NCI-H69 (cell line): Measurements from ENCODE around the gene CHD6.
A peak's percentile ranks its signal among the peaks of the same experiment; 100 is the strongest.

Source experiments
- DNase-seq: peaks from one replicate; lab custom pipeline; 2025; lab: John Stamatoyannopoulos, UW

CHD6 gene, protein sequence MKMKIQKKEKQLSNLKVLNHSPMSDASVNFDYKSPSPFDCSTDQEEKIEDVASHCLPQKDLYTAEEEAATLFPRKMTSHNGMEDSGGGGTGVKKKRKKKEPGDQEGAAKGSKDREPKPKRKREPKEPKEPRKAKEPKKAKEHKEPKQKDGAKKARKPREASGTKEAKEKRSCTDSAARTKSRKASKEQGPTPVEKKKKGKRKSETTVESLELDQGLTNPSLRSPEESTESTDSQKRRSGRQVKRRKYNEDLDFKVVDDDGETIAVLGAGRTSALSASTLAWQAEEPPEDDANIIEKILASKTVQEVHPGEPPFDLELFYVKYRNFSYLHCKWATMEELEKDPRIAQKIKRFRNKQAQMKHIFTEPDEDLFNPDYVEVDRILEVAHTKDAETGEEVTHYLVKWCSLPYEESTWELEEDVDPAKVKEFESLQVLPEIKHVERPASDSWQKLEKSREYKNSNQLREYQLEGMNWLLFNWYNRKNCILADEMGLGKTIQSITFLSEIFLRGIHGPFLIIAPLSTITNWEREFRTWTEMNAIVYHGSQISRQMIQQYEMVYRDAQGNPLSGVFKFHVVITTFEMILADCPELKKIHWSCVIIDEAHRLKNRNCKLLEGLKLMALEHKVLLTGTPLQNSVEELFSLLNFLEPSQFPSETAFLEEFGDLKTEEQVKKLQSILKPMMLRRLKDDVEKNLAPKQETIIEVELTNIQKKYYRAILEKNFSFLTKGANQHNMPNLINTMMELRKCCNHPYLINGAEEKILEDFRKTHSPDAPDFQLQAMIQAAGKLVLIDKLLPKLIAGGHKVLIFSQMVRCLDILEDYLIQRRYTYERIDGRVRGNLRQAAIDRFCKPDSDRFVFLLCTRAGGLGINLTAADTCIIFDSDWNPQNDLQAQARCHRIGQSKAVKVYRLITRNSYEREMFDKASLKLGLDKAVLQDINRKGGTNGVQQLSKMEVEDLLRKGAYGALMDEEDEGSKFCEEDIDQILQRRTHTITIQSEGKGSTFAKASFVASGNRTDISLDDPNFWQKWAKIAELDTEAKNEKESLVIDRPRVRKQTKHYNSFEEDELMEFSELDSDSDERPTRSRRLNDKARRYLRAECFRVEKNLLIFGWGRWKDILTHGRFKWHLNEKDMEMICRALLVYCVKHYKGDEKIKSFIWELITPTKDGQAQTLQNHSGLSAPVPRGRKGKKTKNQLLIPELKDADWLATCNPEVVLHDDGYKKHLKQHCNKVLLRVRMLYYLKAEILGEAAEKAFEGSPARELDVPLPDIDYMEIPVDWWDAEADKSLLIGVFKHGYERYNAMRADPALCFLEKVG (N-terminal part only)

DNA sequence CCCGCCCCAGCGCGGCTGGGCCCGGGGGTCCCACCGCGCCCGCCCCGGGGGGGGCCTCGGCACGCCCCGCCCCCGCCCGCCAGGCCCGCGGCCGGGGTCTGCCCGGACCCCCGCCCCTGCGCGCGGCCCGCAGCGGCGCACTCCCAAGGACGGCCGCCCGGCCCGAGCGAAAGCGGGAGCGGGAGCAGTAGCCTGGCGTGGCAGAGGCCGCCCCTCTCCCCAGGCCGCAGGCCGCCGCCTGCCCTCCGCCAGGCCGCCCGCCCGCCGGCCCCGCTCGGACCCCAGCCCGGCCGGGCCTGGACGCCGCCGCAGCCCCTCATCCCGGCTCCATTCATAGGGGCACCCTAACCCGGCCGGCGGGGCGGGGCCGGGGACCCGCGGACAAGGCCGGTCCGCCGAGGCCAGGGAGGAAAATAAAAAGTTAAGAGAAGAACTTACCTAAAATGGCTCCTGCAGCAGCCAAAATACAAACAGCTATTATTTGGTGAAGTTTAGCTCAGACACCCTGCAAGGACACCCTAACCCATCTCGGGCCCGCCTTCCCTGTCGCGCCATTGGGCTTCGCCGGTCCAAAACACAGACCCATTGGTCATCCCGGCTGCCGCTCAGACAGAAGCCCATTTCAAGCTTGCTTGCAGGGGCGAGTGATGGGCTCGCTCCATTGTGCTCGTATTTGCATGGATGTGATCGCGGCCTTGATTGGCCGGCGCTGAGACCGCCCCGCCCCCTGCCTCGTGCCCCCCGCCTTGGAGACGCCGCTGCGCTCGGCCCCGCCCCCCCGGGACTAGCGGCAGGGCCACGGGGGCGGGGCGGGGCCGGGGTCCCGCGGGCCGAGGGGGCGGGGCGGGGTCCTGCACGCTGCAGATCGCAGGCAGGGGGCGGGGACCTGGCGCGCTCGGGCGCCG is at the start of gene CHD6:
CHD6 (minus strand) TSS at position 476 of the 905 bp plus-strand sequence. CDS start 67,040 bp downstream, outside the sequence.
- peak; percentile 98 for DNase-seq

DNA sequence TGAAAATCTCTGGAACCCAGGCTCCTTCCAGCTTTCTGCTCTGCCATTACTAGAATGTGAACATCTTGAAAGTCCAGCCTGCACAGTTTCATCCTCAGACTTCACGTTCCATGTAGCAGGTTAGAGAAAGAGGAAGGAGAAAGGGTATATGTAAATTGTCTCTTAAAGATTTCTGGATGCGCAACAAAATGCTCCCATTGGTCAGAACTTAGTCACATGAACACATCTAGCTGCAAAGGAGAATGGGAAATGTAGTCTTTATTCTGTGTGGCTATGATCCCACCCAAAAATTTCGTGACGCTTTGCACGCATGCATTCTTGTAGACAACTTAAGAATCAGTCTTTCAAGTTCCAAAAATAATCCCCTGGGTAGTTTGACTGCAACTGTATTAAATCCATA is 46.4 kb upstream of the CHD6 start:
- no peak for DNase-seq

DNA sequence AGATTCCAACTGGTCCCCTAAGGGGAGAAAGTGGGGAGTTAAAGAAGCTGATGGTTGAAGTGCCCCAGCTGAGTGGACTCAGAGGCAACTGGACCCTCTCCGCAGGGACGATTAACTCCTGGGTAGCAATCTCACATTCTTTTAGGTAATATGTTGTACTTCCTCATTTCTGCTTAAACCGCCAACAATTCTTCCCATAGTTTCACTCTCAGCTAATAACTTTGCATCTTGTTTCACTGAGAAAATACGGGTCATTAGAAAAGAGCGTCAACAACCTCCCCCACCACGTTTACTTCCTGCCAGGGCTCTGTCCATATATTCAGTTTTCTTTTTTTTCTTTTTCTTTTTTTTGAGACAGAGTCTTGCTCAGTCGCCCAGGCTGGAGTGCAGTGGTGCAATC is 39.5 kb upstream of the CHD6 start:
- DNase-seq: no peak

DNA sequence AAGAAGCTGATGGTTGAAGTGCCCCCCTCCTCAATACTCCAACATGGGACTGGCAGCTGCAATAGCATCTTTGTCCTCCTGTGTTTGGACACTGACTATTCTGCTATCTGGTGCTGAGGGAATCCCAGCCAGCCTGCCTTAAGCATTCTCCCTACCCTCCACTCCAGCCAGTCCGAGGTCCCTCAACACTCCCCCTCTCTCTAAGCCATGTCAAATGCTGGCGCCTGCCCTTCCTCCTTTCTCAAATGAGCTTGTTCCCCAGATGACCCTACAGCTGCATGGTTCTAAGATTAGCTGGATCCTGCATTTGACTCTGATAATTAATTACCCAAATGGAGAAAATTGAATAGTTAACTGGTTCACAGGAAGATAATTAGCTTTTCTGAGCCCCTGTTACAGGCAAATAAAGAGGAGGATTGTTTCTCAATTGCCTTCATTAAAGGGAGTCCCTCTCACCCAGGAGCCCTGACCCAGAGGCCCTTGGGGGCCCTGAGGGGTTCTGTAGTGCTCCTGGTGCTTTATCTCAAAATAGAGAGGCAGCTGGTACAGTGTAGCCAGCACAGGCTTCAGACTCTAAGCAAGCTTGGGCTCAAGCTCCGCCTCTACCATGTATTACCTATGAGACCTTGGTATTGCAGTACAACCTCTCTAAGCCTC is 37.9 kb upstream of the CHD6 start:
- peak; percentile 73 for DNase-seq

DNA sequence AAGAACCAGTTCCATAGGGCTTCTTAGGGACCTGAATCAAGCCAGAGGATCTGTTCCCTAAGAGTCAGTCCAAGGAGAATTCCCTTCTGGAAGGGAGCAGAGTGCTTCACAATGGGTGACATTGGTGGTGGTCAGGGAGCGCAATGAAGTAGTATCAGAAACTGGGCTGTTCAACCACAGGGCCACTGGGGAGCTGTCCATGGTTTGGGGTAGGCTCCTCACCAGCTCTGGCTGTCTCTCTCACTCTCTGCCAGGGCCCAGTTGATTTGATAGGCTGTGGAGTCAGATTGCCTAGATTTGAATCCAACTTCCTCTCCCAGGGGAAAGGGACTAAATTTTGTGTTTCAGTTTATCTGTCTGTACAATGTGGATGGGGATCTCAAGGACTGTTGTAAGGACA is 36.7 kb upstream of the CHD6 start:
- DNase-seq: no peak

DNA sequence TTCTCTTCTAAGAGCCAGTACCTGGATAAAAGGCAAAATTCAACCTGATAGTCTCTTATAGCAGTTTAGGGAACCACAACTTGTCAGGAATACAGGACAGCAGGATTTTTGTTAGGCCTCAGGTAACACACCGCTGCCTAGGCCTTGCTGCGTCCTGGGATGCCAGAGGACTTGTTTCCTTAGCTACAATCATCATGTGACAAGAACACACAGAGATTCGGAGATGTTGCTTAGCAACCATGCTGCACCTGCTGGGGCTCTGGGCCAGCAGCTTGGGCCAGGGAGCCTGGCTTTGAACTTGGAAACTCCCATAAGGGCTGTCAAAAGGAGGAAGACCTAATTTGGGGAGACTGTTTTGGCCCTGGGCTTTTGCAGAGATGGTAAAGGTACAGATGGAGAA is 36.1 kb upstream of the CHD6 start:
- peak; percentile 72 for DNase-seq

DNA sequence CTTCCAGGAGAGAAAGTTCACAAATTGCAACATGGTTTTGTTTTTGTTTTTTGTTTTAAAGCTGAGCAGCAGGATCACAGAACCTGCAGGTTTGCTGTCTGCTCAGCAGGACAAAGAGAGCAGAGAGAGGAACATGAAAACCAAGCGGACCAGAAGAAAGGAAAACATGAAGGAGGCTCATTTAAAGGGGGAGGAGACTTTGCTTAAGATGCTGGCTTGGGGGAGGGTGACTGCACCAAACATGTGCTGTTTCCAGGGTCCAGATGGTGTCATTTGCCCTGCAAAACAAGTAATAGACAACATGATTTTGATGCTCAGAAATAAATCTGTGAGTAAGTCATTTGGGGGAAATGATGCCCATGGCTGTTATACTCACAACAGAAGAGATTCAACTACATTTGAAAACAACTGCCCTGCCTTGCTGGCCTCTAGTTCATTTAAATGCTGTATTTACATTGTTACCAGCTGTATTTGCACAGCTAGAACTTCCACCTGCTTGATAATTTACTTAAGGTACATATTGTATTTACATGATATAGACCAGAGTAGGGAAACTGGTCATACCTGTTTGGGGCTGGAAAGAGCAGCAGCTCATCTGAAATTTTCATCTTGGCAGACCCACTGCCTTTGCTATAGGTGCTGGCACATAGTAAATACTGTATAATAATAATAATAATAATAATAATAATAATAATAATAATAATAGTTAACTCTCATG is 32.2 kb upstream of the CHD6 start:
- peak; percentile 90 for DNase-seq

DNA sequence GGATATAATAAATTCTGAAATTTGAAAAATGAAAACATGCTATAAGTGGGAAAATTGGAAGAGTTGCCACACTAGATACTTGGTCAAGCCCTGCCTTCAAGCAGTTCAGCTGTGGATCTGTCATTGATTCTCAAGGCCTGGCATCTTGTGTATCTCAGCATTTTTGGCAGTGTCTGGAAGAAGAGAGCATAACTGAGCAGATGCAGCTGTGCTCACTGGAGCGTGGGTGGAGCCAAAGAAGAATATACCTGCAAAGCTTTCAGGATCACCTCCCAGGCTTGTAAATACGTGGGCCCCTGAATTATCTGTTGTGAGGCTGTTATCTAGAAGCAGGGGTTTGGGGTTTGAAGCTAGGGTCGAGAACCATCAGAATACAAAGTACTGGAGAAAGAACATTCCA is 31.3 kb upstream of the CHD6 start:
- DNase-seq: peak; percentile 74

DNA sequence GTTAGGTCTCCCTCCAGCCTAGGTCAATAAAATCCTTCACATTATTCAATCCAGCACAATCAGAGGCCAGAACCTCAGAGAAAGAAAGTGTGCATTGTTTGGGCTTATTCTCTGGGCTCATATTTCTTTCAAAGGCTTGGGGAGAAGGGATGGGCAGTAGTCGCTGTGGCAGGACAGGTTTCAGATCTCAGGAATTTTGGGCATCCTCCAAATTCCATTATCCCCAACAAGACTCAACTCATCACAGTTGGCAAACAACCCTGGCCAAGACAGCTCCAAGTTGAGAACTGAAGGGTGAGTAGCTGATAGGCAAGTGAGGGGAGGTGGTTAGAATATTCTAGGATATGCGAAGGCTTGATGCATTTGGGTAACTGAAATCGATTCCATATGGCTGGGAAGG is 27.2 kb upstream of the CHD6 start:
- DNase-seq: no peak

DNA sequence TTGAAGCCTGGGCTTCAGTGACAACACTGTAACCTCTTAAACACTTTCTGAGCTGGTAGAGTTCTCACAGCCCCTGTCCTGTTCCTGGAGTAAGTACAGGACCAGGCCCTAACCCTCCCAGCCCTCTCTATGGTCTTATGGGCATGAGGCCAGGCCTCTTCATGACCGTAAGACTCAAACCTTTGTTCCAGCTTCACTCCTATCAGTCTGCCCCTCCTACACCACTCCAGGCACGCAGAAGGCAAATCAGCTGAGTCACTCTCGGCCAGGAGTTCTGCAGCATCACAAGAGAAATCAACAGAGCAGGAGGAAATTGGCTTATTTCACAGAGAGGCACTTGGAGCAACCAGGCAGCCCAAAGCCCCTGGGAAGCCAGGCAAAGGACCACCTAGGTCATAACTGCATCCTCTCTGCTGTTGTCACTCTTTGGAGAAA is 25.3 kb upstream of the CHD6 start:
- peak; percentile 55 for DNase-seq

DNA sequence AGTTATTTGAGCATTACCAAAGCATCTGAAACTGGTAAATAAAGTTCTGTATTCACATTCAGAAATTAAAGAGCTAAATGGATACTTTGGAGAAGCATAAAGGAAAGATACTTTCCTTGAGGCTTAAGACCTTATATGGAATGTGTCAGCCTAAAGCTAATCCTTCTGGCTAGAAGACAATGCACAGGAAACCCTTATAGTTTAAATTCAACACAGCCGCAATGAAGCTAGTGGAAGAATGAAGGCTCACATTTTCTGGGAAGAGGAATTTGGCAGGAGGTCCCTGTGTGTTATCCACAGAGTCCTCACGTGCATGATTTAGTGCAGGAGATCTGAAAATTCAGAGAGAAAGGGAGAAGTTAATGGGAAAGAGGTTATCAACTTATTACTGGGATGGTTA is 21.5 kb upstream of the CHD6 start:
- DNase-seq: no peak

DNA sequence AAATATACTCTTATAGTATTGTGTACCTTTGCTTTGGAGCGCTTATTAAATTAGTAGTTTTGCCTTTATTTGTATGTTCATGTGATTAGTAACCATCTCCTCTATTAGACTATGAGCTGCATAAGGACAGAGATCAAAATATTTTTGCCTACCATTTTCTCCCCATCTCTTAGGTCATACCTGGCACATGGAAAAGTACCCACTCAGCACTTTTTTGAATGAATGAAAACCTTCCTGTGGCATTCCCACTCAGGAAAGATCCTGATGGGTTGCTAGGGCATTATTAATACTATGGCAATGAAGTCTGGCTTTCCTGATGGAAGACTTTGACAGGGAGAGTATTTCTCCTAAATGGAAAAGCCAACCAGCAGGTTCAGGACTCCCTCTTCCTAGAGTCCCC is 20.3 kb upstream of the CHD6 start:
- no peak for DNase-seq

DNA sequence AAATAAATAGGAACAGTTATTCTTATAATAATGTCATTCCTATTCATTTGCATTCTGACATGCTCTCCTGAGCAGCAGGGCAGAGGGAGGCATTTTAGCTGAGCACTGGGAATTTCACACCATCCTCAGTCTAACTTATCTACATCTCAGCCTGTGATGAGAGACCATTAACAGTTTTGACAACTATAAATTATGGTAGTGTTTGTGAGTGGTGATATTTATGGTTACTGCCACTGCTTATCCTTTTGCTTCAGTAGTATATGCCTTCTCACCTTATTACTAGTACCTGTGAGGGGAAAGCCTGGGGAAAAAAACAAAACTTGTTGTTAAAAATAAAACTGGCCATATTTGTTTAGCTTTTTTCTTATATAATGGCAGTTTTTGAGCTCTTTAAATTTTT is 17.0 kb upstream of the CHD6 start:
- no peak for DNase-seq

DNA sequence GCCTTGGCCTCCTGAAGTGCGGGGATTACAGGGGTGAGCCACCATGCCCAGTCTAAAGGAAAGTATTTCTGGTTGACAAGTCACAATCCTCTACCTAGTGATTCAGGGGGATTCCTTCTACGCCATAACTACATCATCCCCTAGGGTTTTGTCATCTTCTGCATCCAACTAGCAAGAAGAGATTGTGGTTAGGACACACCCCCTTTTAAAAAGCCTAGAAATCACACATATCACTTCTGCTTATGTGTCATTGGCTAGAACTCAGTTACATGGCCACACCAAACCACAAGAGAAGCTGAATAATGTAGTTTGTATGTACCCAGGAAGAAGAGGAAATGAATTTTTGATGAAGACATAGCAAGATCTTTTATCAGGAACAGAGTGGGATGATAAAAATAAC is 14.7 kb upstream of the CHD6 start:
- no peak for DNase-seq

DNA sequence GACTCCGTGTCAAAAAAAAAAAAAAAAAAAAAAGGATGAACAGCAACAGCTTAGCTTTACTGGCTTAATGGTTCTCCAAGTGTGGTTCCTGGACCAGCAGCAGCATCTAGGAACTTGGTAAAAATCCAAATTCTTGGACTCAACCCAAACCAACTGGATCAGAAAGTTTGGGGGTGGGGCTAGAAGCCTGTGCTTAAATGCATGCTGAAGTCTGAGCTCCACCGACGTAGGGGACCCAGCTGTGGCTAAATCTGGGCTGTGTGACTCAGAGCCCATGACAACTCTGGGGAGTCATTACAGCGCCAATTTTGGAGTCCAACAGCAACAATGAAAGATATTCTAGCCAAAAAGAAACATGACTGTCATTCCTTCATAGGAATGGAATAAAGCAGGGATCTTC is 13.6 kb upstream of the CHD6 start:
- DNase-seq: no peak

DNA sequence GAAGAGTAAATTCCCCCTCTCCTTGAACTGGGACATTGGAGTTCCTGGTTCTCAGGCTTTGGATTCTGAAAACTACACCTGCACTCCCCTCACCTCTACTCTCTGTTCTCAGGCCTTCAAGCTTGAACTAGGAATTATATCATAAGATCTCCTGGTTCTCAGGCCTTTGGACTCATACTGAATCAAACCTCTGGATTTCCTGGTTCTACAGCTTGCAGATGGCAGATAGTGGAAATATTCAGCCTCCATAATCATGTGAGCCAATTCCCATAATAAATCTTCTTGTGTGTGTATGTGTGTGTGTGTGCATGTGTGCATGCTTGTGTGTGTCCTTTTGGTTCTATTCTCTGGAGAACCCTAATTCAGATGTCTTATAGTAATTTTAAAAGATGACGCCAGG is 12.7 kb upstream of the CHD6 start:
- no peak for DNase-seq

DNA sequence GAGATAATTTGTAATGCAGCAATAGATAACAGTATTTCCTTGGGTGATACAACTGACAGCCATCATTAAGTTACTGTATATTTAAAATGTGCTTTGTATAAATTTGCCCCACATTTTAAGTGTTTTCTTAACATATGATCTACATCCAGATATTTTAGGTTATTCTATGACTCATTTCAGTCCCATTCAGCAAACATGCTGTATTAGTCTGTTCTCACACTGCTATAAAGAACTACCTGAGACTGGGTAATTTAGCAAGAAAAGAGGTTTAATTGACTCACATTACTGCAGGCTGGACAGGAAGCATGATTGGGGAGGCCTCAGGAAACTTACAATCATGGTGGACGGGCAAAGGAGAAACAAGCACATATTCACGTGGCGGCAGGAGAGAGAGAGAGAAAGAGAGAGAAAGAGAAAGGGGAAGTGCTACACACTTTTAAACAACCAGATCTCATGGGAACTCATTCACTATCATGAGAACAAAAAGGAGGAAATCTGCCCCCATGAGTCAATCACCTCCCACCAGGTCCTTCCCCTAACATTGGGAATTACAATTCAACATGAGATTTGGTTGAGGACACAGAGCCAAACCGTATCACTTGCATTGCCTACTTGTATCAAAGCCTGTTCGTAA is 9.6 kb upstream of the CHD6 start:
- no peak for DNase-seq

DNA sequence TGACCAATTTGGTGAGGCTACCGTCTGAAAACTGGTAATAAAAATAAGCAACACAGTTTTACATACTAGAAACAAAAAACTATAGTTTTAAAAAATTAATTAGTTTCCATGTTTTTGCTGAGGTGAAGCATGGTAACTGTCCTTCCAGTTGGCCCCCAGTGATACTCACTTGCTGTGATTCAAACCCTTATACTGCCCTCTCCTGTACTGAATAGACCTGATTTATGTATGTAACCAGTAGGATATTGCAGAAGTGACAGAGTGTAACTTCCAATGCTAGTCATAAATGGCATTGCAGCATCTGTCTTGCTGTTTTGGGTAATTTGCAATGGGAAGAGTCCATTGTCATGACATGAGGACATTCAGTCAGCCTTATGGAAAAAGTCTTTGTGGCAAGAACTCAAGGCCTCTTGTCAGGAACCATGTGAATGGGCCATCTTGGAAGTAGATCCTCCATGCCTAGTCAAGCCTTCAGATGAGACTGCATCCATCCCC is 8.9 kb upstream of the CHD6 start:
- no peak for DNase-seq

DNA sequence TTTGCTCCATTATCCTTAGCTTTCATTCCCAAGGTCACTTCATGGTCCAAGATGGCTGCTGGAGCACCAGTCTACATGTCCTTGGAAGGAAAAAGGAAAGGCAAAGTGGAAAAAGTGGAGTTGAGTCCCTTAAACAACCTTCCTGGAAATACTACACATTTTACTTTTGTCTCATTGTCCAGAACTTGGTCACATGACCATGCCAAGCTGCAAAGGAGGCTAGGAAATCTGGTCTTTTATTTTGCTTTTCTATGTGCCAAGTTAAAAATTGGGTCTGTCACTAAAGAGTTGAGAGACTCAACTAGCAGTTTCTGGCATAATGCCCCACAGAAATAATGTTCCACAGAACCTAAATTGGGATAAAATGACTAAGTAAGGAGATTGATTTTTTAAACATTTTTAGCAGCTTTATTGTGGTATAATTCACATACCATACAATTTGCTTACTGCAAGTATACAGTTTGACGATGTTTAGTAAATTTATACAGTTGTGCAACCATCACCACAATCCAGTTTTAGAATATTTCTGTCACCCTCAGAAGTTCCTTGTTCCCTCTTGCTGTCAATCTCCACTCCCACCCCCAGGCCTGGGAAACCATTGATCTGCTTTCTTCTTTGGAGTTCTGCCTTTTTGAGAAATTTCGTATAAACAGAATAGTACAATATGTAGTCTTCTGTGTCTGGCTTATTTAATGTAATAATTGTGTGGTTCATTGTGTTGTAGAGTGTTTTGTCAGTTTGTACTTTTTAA is 5.6 kb upstream of the CHD6 start:
- no peak for DNase-seq
